Measurements from ENCODE around the gene DOK7. TPM values are rescaled to one million over a fixed set of nuclear protein-coding genes. Genes with fewer than 3 reads are reported as not detected.

The DOK7 gene
- total and polyA plus RNA-seq, 2 of the 4 experiments (the other 2 are of a cell fraction), result not detected

GRCh38 chr4:3447431-3448395 lies 15.4 kb upstream of the DOK7 start:
- no peak overlapping the region for H3K4me2 ChIP-seq (ENCODE audit: low read depth, low read length)
- no peak overlapping the region for H3K56ac ChIP-seq (ENCODE audit: extremely low read depth, insufficient read depth, low read length)
- no peaks in the 10 kb centered on the region for H3K36me3 ChIP-seq (ENCODE audit: control insufficient read depth, insufficient read depth, low read length)
- H3K9ac ChIP-seq (ENCODE audit: low read depth, low read length), result no peak overlapping the region
- peaks cover 2% of the 10 kb centered on the region; the same call in 1 of the 2 replicates for H3K27me3 ChIP-seq (ENCODE audit: control insufficient read depth, insufficient read depth, low read length)
- no peak overlapping the region for H2AK5ac ChIP-seq (ENCODE audit: low read depth, low read length)
- DNase-seq, result no peak
- ChIA-PET POLR2A (ENCODE audit: unreplicated experiment) (no interaction called here), CTCF (interaction anchor here (1.6 kb wide), 1 partner anchor 33 kb away, joined by 5 read pairs; no protein-coding TSS in a partner anchor)
- H2AFZ ChIP-seq (replicated peaks; ENCODE audit: low read length, poor library complexity), result no peak overlapping the region
- dilution Hi-C loops (cut with HindIII; ENCODE audit: low sequenced_read_pairs, unreplicated experiment), result no loop called here
- no peak overlapping the region for H4K5ac ChIP-seq (ENCODE audit: low read depth, low read length)
- H3K18ac ChIP-seq (ENCODE audit: low read depth, low read length), result no peak overlapping the region
- H3K14ac ChIP-seq (replicated peaks; ENCODE audit: low read depth, low read length), result no peak overlapping the region
- no peak for ATAC-seq (ENCODE audit: low read depth)
- no peaks in the 10 kb centered on the region for H3K9me3 ChIP-seq (ENCODE audit: control insufficient read depth, insufficient read depth, low read length)
- no peak overlapping the region for H4K91ac ChIP-seq (ENCODE audit: insufficient read depth, low read depth, low read length)
- no TSS peak for BruUV-seq (replicated peaks)
- no peak overlapping the region for H3K4ac ChIP-seq (ENCODE audit: low read depth, low read length)
- in situ Hi-C loops (cut with MboI; ENCODE audit: low sequenced_read_pairs), result no loop called here
- no peak overlapping the region for H3K23ac ChIP-seq (ENCODE audit: low read depth, low read length)
- peaks cover 7% of the 10 kb centered on the region; the same call in 1 of the 2 replicates for H3K4me1 ChIP-seq (ENCODE audit: control insufficient read depth, insufficient read depth, low read length)
- no peak overlapping the region for H2AK9ac ChIP-seq (replicated peaks; ENCODE audit: low read depth, low read length, poor library complexity)
- no peak overlapping the region for H2BK15ac ChIP-seq (ENCODE audit: low read depth, low read length)
- peaks cover 5% of the 10 kb centered on the region for H4K20me1 ChIP-seq (ENCODE audit: insufficient read depth, low read length)
- H3K79me1 ChIP-seq (ENCODE audit: low read depth in 1 of 2, low read length in 2 of 2), result no peaks in the 10 kb centered on the region
- H4K8ac ChIP-seq (ENCODE audit: low read depth in 2 of 2, low read length in 2 of 2), result no peak overlapping the region
- no peaks in the 10 kb centered on the region; the same call in 1 of the 2 replicates for H3K9me1 ChIP-seq (ENCODE audit: insufficient read depth, low read length)
- intact Hi-C loops (cut with micrococcal nuclease), result no loop called here
- WGBS, 2 experiments (ENCODE audit: extremely low coverage in 2 of 2, insufficient read length in 1 of 2), result 91% methylated on average over 43 of the region's 53 CpGs; no CpG with 5 or more reads in 1 of the 2 experiments
- H3K27ac ChIP-seq (ENCODE audit: insufficient read depth, low read length), result no peak overlapping the region
- H2BK120ac ChIP-seq (ENCODE audit: low read depth, low read length), result no peak overlapping the region
- no peak overlapping the region for H2BK20ac ChIP-seq (ENCODE audit: low read depth, low read length)
- H3K4me3 ChIP-seq (ENCODE audit: insufficient read depth, low read depth, low read length), result no peak overlapping the region
- no peak overlapping the region for H2BK5ac ChIP-seq (ENCODE audit: low read depth, low read length, poor library complexity, severe bottlenecking)
- TF ChIP-seq RCOR1 (IDR thresholded peaks at IDR 0.05; ENCODE audit: insufficient replicate concordance, low read length) (no peak), FOS (IDR thresholded peaks at IDR 0.05; ENCODE audit: low read depth, low read length) (no peak), MXI1 (IDR thresholded peaks at IDR 0.05; ENCODE audit: borderline replicate concordance, low read depth, low read length) (no peak), NFE2L2 (IDR thresholded peaks at IDR 0.05; ENCODE audit: low read depth, low read length) (no peak)
